Mesodermal cell (in vitro differentiated cells): ENCODE data around the gene PRR36.

Experiments
- H3K27ac ChIP-seq: 2 replicates; pipeline ENCODE4 v1.7.0; 2013; ENCODE audit warnings: mild to moderate bottlenecking, low read depth, low read length, moderate library complexity; ENCODE audit not compliant: severe bottlenecking
- H3K36me3 ChIP-seq: 2 replicates; pipeline ENCODE4 v1.7.1; 2013; ENCODE audit warnings: mild to moderate bottlenecking, low read length, moderate library complexity; ENCODE audit not compliant: control insufficient read depth, insufficient read depth
- H3K4me1 ChIP-seq: one replicate; pipeline ENCODE4 v1.7.1; 2013; ENCODE audit warnings: mild to moderate bottlenecking, low read length; ENCODE audit not compliant: insufficient read depth, control insufficient read depth, poor library complexity, severe bottlenecking
- H3K4me3 ChIP-seq: 2 replicates; pipeline ENCODE4 v1.7.0; 2013; ENCODE audit warnings: low read length, control low read depth, mild to moderate bottlenecking; ENCODE audit not compliant: insufficient read depth, poor library complexity, severe bottlenecking; ENCODE audit errors: extremely low read depth
- H3K9me3 ChIP-seq: 2 replicates; pipeline ENCODE4 v1.7.1; 2013; ENCODE audit warnings: mild to moderate bottlenecking, low read length, moderate library complexity; ENCODE audit not compliant: control insufficient read depth
- WGBS, 2 experiments: methylation state at CpG; one replicate each; pipeline ENCODE4 v1.1.5; 2013; ENCODE audit warnings: missing lambda C conversion rate in 2 of 2; ENCODE audit not compliant: insufficient coverage in 2 of 2; 5-methylcytosine and 5-hydroxymethylcytosine counted together

The PRR36 gene

GRCh38 chr19:7912144-7912696 lies 38.0 kb upstream of the PRR36 start:
- H3K4me1 ChIP-seq, result peaks cover 7% of the 10 kb centered on the region
- 93 to 96% methylated on average over 21 to 26 of the region's 31 CpGs for WGBS, 2 experiments
- no peak overlapping the region for H3K27ac ChIP-seq
- H3K36me3 ChIP-seq, result peaks cover 37% of the 10 kb centered on the region
- H3K9me3 ChIP-seq, result no peaks in the 10 kb centered on the region
- no peak overlapping the region for H3K4me3 ChIP-seq

GRCh38 chr19:7911508-7912143 lies 37.4 kb upstream of the PRR36 start:
- Histone ChIP-seq H3K36me3 (peaks cover 37% of the 10 kb centered on the region), H3K4me3 (no peak overlapping the region), H3K4me1 (peaks cover 3% of the 10 kb centered on the region), H3K9me3 (no peaks in the 10 kb centered on the region), H3K27ac (no peak overlapping the region)
- 94 to 96% methylated on average over 14 to 17 of the region's 18 CpGs for WGBS, 2 experiments

GRCh38 chr19:7910321-7911161 lies 36.4 kb upstream of the PRR36 start:
- Histone ChIP-seq H3K4me3 (no peak overlapping the region), H3K36me3 (peaks cover 45% of the 10 kb centered on the region), H3K9me3 (no peaks in the 10 kb centered on the region), H3K27ac (no peak overlapping the region), H3K4me1 (no peaks in the 10 kb centered on the region)
- WGBS, 2 experiments, result 97% methylated on average over 49 to 50 of the region's 54 CpGs

GRCh38 chr19:7909471-7910067 lies 35.4 kb upstream of the PRR36 start:
- 96 to 100% methylated on average over 5 to 17 of the region's 21 CpGs for WGBS, 2 experiments
- Histone ChIP-seq H3K27ac (no peak overlapping the region), H3K4me1 (peaks cover 7% of the 10 kb centered on the region), H3K36me3 (peaks cover 45% of the 10 kb centered on the region), H3K4me3 (no peak overlapping the region), H3K9me3 (no peaks in the 10 kb centered on the region)

GRCh38 chr19:7908742-7909461 lies 34.7 kb upstream of the PRR36 start:
- H3K9me3 ChIP-seq, result no peaks in the 10 kb centered on the region
- no peak overlapping the region for H3K27ac ChIP-seq
- peaks cover 45% of the 10 kb centered on the region for H3K36me3 ChIP-seq
- 91% methylated on average over 17 to 19 of the region's 19 CpGs for WGBS, 2 experiments
- H3K4me1 ChIP-seq, result peaks cover 8% of the 10 kb centered on the region
- H3K4me3 ChIP-seq, result no peak overlapping the region

GRCh38 chr19:7908078-7908699 lies 34.0 kb upstream of the PRR36 start:
- no peaks in the 10 kb centered on the region for H3K9me3 ChIP-seq
- no peak overlapping the region for H3K27ac ChIP-seq
- H3K4me1 ChIP-seq, result peaks cover 8% of the 10 kb centered on the region
- WGBS, 2 experiments, result 91% methylated on average over 10 to 12 of the region's 14 CpGs
- peaks cover 39% of the 10 kb centered on the region for H3K36me3 ChIP-seq
- H3K4me3 ChIP-seq, result no peak overlapping the region

GRCh38 chr19:7907544-7907943 lies 33.4 kb upstream of the PRR36 start:
- WGBS, 2 experiments, result 98 to 100% methylated on average over 7 to 8 of the region's 11 CpGs
- Histone ChIP-seq H3K9me3 (no peaks in the 10 kb centered on the region), H3K27ac (no peak overlapping the region), H3K36me3 (peaks cover 33% of the 10 kb centered on the region), H3K4me3 (no peak overlapping the region), H3K4me1 (peaks cover 14% of the 10 kb centered on the region)

- peaks cover 32% of the 10 kb centered on the region for H3K36me3 ChIP-seq
- no peaks in the 10 kb centered on the region for H3K9me3 ChIP-seq
- peaks cover 15% of the 10 kb centered on the region for H3K4me1 ChIP-seq
- H3K4me3 ChIP-seq, result no peak overlapping the region
- H3K27ac ChIP-seq, result no peak overlapping the region
- WGBS, 2 experiments, result 98% methylated on average over 15 to 18 of the region's 19 CpGs
Measured at GRCh38 chr19:7907122-7907521, 32.9 kb upstream of the PRR36 start.

- peaks cover 15% of the 10 kb centered on the region for H3K4me1 ChIP-seq
- 96 to 97% methylated on average over 5 of the region's 10 CpGs for WGBS, 2 experiments
- peaks cover 20% of the 10 kb centered on the region for H3K36me3 ChIP-seq
- H3K4me3 ChIP-seq, result no peak overlapping the region
- no peaks in the 10 kb centered on the region for H3K9me3 ChIP-seq
- H3K27ac ChIP-seq, result no peak overlapping the region
Measured at GRCh38 chr19:7905859-7906258, 31.7 kb upstream of the PRR36 start.

GRCh38 chr19:7905268-7905667 lies 31.1 kb upstream of the PRR36 start:
- no peak overlapping the region for H3K4me3 ChIP-seq
- H3K27ac ChIP-seq, result no peak overlapping the region
- H3K9me3 ChIP-seq, result no peaks in the 10 kb centered on the region
- H3K4me1 ChIP-seq, result peaks cover 15% of the 10 kb centered on the region
- H3K36me3 ChIP-seq, result peaks cover 14% of the 10 kb centered on the region
- 86 to 87% methylated on average over 9 of the region's 10 CpGs for WGBS, 2 experiments
